Vagina (tissue), 2 donors: ENCODE measurements around the gene APC.

ENCODE experiments used
- POLR2A ChIP-seq, 2 donors: fragments of 450-650 bp; IDR thresholded peaks; one replicate each; pipeline ENCODE4 v1.6.1; 2017; ENCODE audit warnings: antibody characterized with exemption in 2 of 2, mild to moderate bottlenecking in 2 of 2, moderate library complexity in 2 of 2
- POLR2AphosphoS5 ChIP-seq, 2 donors: sonication (generic); formaldehyde crosslinking; IDR thresholded peaks; one replicate each; pipeline ENCODE4 v1.9.0; 2017; ENCODE audit warnings: antibody characterized with exemption in 2 of 2, mild to moderate bottlenecking in 2 of 2, low read depth in 1 of 2; ENCODE audit not compliant: insufficient read depth in 1 of 2
- TF ChIP-seq, protein P1 (sequence below), 3 experiments: fragments of 450-650 bp in 2 of 3; fragments of 200-600 bp in 1 of 3; sonication (generic) in 1 of 3; IDR thresholded peaks; one replicate each; pipeline ENCODE4 v1.5.1; 2017 to 2019; ENCODE audit warnings: antibody characterized with exemption in 3 of 3, mild to moderate bottlenecking in 2 of 3, moderate library complexity in 2 of 3

DNA sequence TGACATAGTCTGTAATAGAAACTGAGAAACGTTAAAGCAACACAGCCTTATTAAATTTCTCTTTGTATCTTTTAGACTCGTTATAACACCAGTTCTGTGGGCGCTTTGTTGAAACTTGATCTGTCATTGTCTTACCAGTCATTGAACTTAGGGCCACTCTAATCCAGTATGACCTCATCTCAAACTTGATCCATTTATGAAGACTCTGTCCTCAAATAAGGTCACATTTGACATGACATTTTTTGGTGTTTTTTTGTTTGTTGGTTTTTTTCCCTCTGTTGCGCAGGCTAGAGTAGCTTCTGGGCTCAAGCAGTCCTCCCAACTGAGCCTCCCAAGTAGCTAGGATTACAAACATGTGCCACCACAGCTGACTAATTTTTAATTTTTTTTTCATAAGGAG, 5.9 kb downstream of the APC start:
- TF ChIP-seq, protein P1, sequence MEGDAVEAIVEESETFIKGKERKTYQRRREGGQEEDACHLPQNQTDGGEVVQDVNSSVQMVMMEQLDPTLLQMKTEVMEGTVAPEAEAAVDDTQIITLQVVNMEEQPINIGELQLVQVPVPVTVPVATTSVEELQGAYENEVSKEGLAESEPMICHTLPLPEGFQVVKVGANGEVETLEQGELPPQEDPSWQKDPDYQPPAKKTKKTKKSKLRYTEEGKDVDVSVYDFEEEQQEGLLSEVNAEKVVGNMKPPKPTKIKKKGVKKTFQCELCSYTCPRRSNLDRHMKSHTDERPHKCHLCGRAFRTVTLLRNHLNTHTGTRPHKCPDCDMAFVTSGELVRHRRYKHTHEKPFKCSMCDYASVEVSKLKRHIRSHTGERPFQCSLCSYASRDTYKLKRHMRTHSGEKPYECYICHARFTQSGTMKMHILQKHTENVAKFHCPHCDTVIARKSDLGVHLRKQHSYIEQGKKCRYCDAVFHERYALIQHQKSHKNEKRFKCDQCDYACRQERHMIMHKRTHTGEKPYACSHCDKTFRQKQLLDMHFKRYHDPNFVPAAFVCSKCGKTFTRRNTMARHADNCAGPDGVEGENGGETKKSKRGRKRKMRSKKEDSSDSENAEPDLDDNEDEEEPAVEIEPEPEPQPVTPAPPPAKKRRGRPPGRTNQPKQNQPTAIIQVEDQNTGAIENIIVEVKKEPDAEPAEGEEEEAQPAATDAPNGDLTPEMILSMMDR (IDR thresholded peaks at IDR 0.05), result no peak
- TF ChIP-seq POLR2A (IDR thresholded peaks at IDR 0.05) (no peak), POLR2AphosphoS5 (IDR thresholded peaks at IDR 0.05; ENCODE audit: insufficient read depth in 1 of 2, low read depth in 1 of 2) (no peak)
